Neural progenitor cell (in vitro differentiated cells): ENCODE data around the gene MEG3.

ENCODE experiments used
- CTCF ChIP-seq: fragments of 200-600 bp; sonication (generic); IDR thresholded peaks from 2 replicates; pipeline ENCODE4 v1.5.1; 2017; ENCODE audit warnings: antibody characterized with exemption, mild to moderate bottlenecking
- EZH2phosphoT487 ChIP-seq: fragments of 200-600 bp; sonication (generic); IDR thresholded peaks from 2 replicates; pipeline ENCODE4 v1.6.1; 2017; ENCODE audit warnings: antibody characterized with exemption

GRCh38 chr14:100883789-100884101 lies 57.8 kb downstream of the MEG3 start:
- TF ChIP-seq EZH2phosphoT487 (no peak), CTCF (no peak)
